GM18505 (cell line): ENCODE measurements around the gene PNMA1.

Source experiments
- ATAC-seq: cut with Tn5 transposase; IDR thresholded peaks from one replicate; pipeline ENCODE4 v1.9.1; 2021; ENCODE audit not compliant: unreplicated experiment
- POLR2A ChIP-seq: IDR thresholded peaks from 4 replicates; pipeline ENCODE4 v1.6.1; 2011; ENCODE audit warnings: borderline replicate concordance; ENCODE audit not compliant: insufficient read depth, insufficient read length; ENCODE audit errors: extremely low read depth

The PNMA1 gene

DNA sequence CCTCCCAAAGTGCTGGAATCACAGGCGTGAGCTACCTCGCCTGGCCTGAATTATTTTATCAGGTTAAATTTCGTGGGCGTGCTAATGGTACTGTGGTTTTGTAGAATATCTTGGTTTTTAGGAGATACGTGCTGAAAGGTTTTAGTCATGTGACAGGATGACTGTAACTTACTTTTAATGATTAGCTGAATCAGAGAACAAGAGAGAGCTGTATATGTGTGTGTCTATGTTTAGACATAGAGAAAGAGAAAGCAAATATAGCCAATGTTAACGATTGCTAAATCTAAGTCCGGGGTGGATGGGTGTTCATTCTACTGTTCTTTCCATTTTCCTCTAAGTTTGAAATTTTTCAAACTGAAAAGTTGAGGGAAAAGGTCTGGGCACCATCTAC is 9.2 kb upstream of the PNMA1 start:
- TF ChIP-seq POLR2A, result no peak
- no peak for ATAC-seq

DNA sequence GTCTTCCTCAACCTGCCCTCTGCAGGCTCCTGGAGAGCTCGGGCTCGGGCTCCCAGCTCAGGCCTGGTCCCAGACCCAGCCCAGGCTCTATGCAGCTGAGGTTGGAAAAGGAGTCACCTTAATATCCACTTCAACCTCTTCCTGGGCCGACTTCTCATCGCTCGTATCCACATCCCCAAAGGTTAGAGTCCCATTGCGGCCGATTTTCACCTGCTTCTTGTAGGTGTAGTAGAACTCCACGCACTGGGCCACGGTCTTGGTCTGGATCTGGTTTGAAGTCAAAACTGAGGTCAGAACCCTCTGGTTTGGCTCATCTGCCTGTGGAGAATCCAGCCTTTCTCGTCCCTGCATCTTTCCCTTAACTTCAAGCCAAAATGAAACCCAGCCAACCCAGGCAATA is 8.4 kb upstream of the PNMA1 start:
- no peak for TF ChIP-seq POLR2A
- ATAC-seq, result no peak

DNA sequence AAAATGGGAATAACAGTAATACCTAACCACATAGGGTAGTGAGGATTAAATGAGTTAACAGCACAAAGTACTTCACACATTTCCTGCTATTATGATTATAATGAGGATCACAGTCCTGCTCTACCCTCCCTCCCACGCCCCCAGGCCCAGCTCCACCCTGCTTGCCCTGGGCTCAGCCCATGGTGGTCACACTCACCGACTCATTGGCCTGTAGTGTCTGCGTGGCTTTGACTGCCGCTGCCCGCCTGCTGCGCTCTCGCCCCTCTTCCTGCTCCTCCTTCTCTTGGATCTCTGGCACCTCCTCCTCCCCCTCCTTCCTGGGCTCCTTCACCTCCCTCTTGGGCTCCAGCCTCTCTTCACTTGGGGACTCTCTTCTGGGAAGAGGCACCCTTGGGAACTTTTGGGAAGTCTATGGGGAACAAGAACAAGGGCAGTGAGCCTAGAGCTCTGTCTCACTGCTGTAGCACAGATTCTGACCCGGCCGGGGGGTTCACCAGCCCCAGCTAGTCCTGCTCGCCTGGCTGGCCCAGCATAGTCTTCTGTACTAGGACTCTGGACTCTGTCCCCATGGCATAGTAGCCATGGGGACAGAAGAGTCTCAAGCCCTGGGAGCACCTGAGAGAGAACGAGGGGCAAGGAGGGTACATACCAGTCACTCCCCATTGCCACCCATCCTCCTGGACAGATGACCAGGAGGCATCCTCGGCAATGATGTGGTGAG is 7.1 kb upstream of the PNMA1 start:
- ATAC-seq, result no peak
- peak; percentile 8 for TF ChIP-seq POLR2A

DNA sequence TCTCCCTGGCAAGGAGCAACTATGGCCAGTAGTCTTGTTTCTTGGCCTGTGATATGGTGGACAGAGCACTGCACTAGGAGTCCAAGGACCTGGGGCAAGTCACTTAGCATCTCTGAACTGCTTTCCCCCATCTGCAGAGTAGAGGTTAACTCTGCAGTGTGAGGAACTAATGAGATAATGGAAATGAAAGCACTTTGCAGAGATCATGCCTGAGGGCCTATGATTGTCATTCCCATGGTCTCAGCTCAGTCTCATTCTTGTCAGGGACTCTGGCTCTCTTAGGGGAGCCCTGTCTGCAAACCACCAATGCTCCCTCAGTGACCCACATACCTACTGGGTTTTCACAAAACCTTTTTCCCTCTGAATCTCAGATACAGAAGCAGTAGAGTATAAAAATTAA is 6.5 kb upstream of the PNMA1 start:
- TF ChIP-seq POLR2A, result no peak
- no peak for ATAC-seq

DNA sequence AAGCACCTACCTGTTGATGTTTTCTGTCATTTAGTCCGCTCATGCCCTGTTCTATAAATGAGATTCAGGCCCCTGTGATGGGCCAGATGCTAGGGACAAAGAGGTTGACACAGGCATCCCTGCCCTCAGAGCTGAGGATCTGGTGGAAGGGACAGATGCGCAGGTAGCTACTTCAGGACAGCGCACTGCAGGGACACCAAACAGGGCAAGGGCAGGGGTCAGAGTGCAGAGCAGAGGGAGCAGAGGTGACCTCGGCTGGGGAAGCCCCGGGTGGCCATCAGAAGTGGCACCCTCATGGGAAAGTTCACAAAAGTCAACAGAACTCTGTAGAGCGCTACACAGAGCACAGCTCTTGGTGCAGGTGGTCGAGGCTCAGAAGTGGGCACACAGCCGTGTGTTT is 5.6 kb upstream of the PNMA1 start:
- no peak for ATAC-seq
- TF ChIP-seq POLR2A, result no peak

DNA sequence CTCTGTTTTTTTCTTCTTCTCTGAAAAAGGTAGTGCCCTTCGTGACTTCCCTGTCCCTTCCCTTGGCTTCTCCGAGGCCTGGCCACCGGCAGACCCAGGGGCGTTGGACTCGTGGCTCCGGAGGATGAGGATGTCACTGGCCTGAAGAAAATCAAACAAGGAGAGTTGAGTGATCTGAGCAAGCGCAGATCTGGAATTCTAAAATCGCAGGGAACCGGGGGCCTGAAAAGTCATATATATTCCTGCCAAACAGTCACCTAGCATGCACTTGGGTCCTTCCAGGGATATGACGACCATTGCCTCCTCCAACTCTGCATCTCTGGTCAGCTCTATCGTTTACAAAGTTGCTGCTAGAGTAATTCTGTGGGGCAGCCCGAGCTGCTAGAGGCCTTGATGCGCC is 5.2 kb upstream of the PNMA1 start:
- ATAC-seq, result no peak
- no peak for TF ChIP-seq POLR2A

DNA sequence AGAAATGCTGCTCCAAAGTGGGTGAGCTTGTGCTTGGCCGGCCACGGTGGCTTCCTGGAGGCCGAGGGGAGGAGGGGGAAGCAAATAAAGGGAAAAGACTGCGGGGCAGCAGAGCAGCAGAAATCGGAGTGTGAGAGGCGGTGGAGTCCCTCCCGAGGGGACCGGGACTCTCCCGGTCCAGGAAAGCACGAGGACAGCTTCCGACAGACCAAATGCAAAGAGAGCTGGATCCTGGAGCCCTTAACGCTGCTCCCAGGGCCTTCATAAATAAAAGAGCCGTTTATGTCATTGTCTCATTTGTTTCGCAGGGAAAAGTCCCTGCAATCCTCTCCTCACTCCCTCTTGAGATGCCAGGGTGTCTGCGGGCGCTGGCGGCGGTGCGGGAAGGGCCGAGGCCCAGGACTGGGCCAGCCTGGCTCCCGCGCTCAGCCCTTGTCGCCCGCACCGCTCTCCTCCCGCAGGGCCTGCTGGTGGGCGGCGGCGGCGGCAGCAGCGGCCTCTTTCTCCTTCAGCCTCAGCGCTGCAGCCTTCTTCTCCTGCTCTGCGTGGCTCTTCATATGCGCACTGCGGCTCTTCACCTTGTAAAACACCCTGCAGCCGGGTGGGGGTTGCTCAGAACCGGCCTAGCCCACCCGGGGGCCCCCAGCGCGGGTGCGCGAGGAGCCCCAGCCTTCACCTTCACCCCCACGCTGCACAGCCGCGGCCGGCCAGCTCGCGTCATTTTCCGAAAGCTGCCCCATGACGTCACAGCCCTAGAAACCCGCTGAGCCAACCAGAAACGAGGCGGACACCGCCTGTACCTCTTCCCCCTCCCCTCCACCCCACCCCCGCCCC is 4.5 kb upstream of the PNMA1 start:
- no peak for ATAC-seq
- TF ChIP-seq POLR2A, result no peak

DNA sequence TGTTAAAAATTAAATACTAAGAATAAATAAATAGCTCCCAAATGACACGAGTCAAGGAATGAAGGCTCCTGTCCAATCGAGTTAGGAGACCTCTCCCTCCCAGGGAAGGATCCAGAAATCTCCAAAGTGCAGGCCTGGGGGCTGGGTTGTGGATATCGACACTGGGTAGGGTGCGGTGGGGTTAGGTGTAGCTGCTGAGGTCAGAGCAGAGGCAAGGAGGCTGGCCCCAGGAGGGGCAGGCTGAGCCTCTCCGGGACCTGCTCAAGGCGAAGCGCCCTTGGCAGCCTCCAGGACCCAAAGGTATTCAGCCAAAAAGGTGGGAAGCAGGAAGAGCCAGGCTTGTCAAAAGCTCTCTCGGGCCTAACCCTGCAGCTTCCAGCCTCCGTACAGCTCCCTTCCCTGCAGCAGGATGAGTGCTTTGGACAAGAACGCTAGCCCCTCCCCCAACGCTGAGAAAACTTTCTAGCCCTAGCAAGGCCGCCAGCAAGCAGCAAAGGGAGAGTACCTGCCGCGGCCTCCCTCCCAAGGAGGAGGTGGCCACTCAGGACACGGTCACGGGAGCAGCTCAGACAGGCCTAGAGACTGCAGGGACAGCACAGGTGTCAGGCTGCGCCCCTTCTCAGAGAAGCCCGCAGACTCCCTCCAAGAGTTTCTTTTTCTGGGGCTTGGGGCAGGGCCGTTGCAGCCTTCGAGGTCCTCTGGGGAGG is 3.7 kb upstream of the PNMA1 start:
- no peak for ATAC-seq
- no peak for TF ChIP-seq POLR2A

DNA sequence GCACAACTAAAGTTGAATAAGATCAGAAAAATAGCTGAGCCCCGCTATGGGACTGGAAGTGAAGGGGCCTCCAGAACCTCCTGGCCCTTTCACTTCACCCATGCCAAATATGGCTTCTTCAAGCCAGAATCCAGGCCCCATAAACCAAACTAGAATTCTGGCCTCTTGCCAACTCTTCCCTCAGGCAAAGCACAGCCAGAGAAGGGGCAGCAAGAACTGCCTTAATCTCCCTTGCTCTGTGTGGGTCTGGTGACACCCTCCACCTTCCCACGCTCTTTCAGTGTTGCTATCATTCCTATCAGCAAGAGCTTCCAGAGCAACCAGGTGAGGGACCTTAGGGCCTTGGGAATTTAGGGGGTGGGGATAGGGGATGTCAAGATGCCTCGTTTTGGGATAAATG is 3.1 kb upstream of the PNMA1 start:
- no peak for ATAC-seq
- peak; percentile 19 for TF ChIP-seq POLR2A

DNA sequence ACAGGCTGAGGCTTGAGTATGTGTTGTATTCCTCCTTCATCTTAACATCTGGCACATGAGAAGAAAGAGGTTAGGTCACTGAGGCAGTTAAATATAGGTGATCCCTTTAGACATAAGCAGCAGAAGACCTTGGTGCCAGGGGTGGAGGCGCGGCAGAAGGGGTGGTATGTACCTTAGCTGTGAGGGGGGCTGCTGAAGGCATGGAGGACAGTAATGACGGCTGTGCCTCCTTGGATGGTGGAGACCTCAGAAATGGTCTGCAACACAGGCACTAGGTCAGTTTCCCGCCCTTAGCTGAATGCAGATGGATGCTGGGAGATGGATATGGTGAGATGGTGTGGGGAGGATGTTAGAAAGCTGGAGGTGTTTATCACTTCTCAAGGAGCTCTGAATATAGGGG is 1.5 kb upstream of the PNMA1 start:
- TF ChIP-seq POLR2A, result no peak
- no peak for ATAC-seq

DNA sequence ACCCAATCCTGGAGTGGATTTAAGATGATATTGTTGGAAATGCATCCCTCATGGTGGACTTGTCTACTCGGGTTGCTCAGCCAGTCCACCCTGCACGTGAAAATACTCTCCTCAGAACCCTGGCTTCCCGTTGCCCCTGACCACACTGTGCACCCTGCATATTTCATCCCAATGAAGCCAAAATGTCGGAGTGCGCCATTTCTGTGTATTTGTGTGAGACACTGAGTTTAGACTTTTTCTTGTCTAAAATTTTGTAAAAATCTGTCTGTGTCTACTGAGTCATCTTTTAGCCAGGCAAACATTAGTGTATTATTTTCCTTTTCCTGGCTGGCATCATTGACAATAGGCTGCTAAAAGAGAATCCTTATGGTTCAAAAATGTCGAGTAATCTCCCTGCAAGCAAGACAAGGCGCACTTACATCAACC is 485 bp upstream of the PNMA1 start:
- peak; percentile 4 for ATAC-seq
- no peak for TF ChIP-seq POLR2A

DNA sequence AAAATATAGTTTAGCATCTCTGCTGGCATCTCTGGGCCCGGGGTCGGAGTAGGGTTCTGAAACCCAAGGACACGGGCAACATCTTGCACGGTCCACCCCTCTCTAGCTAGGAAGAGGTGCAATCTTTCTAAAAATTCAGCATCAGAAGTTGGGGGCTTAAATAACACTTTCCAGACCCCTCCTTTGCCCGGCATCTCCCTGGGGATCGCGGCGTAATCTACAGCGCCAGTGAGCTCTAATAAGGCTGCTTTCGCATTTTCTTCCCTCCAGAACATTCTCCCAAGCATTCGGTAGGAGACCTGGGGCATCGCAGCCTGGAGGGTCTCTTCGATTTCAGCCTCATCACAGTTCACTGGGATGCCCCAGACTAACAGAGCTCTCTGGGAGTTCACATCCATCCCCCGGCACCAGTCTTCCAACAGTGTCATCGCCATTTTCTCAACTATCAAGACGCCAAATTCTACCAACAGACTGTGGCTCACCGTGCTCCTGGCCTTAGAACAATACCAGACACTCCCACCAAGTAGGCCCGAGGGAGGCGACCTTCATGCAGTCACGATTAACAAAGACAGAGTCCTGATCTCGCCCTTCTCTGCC is 880 bp downstream of the PNMA1 start:
- ATAC-seq, result no peak
- TF ChIP-seq POLR2A, result no peak

DNA sequence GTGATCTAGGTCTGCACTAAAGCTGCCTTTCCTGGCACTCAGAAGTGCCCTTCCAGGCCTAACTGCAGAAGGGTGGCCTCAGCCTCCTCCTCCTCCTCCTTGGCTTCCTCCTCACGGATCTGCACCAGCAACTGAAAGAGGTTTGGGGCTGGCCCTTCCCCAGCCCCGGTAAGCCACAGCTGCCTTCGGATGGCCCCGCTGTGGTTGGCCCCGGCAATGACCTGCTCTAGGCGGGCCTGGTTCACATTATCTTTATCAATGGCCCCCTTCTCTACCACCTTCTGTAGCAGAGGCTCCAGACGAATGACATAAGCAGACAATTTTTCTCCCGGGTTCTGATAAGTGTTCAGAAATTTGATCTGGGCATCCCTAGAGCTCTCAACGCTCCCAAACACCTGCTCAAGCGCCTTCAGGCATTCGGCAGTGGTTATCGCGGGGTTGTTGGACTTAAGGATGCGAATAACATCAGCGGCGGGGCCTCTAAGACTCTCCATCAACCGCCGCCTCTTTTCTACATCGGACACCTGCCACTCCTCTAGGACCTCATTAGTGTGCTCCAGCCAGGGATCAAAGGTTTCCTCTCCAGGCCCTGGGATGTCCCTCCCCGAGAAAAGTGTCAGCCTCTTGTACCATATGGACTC is 1.5 kb downstream of the PNMA1 start:
- ATAC-seq, result no peak
- TF ChIP-seq POLR2A, result peak; percentile 3

DNA sequence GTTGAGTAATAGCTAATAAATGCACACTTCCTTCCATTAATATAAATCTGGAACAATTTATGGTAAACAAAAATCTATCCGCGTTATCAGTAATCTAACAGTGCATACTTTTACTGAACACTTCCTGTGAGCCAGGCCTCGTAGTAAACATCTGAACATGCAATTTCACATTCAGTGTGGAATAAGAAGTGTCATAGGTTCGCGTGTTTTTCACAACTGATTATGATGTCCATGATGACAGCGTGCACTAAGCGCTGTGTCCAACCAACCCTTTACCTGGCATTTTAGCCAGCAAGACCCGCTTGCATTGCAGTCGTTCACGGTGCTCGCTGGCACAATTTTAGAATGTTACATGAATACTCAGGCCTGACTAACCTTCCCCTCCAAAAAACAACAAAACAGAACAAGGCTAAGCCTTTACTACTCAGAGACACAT is 2.1 kb downstream of the PNMA1 start:
- no peak for TF ChIP-seq POLR2A
- no peak for ATAC-seq

DNA sequence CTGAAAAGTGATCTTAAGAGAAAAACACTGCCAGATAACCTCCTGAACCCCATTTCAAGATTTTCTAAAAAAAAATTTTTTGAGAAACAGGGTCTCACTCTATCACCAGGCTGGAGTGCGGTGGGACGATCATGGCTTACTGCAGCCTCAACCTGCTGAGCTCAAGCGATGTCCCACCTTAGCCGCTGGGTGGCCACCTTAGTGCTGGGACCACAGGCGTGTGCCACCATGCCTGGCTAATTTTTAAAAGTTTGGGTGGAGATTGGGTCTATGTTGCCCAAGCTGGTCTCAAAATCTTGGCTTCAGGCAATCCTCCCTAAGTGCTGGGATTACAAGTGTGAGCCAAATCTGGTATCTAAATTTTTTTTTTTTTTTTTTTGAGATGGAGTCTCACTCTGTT is 3.4 kb downstream of the PNMA1 start:
- no peak for TF ChIP-seq POLR2A
- ATAC-seq, result no peak
